ENCODE data around the gene TESK1.
"Not testable (repeated sequence)": the region's sequence is repeated elsewhere in the genome, so short reads cannot be mapped to it uniquely, and the experiment has no call there.

TESK1 gene

GRCh38 chr9:35636877-35637246 is 31.8 kb downstream of the TESK1 start:
- H3K9me3 Mint-ChIP-seq; H3K27me3 Mint-ChIP-seq; ATAC-seq (replicated peaks); DNase-seq; H3K36me3 Mint-ChIP-seq (ENCODE audit: insufficient read depth): not testable (repeated sequence)
- H3K27ac Mint-ChIP-seq, result peak overlapping the region; percentile 89 to 92
- peak overlapping the region in 1 of 2 donors; percentile 54 for H3K4me3 Mint-ChIP-seq
- H3K4me1 Mint-ChIP-seq (ENCODE audit: low read depth in 2 of 2), result peaks cover 48 to 53% of the 10 kb centered on the region in 2 donors

GRCh38 chr9:35637427-35637955 is 32.4 kb downstream of the TESK1 start:
- H3K36me3 Mint-ChIP-seq (ENCODE audit: insufficient read depth); H3K27me3 Mint-ChIP-seq; H3K9me3 Mint-ChIP-seq; DNase-seq; ATAC-seq (replicated peaks): not testable (repeated sequence)
- H3K27ac Mint-ChIP-seq, result peak overlapping the region; percentile 89 to 92
- peak overlapping the region; percentile 54 to 65 for H3K4me3 Mint-ChIP-seq
- H3K4me1 Mint-ChIP-seq (ENCODE audit: low read depth in 2 of 2), result peaks cover 49 to 53% of the 10 kb centered on the region in 2 donors

- H3K36me3 Mint-ChIP-seq (ENCODE audit: insufficient read depth); H3K9me3 Mint-ChIP-seq; H3K27me3 Mint-ChIP-seq: not testable (repeated sequence)
- H3K4me1 Mint-ChIP-seq (ENCODE audit: low read depth in 2 of 2), result peaks cover 49 to 59% of the 10 kb centered on the region in 2 donors
- H3K4me3 Mint-ChIP-seq, result peak overlapping the region; percentile 54 to 65
- ATAC-seq (replicated peaks) (peak; percentile 85), DNase-seq (peak in 1 of 3 experiments; percentile 37)
- peak overlapping the region; percentile 89 to 92 for H3K27ac Mint-ChIP-seq
Measured at GRCh38 chr9:35638751-35639150, 33.7 kb downstream of the TESK1 start.

GRCh38 chr9:35639225-35639624 is 34.2 kb downstream of the TESK1 start:
- ATAC-seq (replicated peaks), result peak; percentile 64
- H3K9me3 Mint-ChIP-seq; H3K27me3 Mint-ChIP-seq; DNase-seq; H3K36me3 Mint-ChIP-seq (ENCODE audit: insufficient read depth): not testable (repeated sequence)
- Mint-ChIP-seq H3K27ac (peak overlapping the region; percentile 89 to 92), H3K4me1 (ENCODE audit: low read depth in 2 of 2) (peaks cover 49 to 59% of the 10 kb centered on the region in 2 donors), H3K4me3 (peak overlapping the region; percentile 21 to 54)

- ATAC-seq (replicated peaks) (no peak), DNase-seq (no peak)
- Mint-ChIP-seq H3K36me3 (ENCODE audit: insufficient read depth) (peaks cover 6% of the 10 kb centered on the region), H3K27ac (peak overlapping the region; percentile 89 to 92), H3K9me3 (no peaks in the 10 kb centered on the region), H3K4me3 (peak overlapping the region; percentile 21 to 54), H3K27me3 (no peaks in the 10 kb centered on the region), H3K4me1 (ENCODE audit: low read depth in 2 of 2) (peaks cover 50 to 57% of the 10 kb centered on the region in 2 donors)
Measured at GRCh38 chr9:35639631-35640030, 34.6 kb downstream of the TESK1 start.

- H3K4me1 Mint-ChIP-seq (ENCODE audit: low read depth in 2 of 2), result peaks cover 47 to 49% of the 10 kb centered on the region in 2 donors
- not testable (repeated sequence) for H3K9me3 Mint-ChIP-seq; DNase-seq; H3K27me3 Mint-ChIP-seq; H3K4me3 Mint-ChIP-seq; H3K27ac Mint-ChIP-seq; H3K36me3 Mint-ChIP-seq (ENCODE audit: insufficient read depth); ATAC-seq (replicated peaks)
Measured at GRCh38 chr9:35640431-35640830, 35.4 kb downstream of the TESK1 start.

GRCh38 chr9:35641478-35641877 is 36.4 kb downstream of the TESK1 start:
- H3K36me3 Mint-ChIP-seq (ENCODE audit: insufficient read depth), result peaks cover 14% of the 10 kb centered on the region
- DNase-seq; H3K4me3 Mint-ChIP-seq; ATAC-seq (replicated peaks); H3K9me3 Mint-ChIP-seq; H3K27me3 Mint-ChIP-seq: not testable (repeated sequence)
- peak overlapping the region in 1 of 2 donors; percentile 55 for H3K27ac Mint-ChIP-seq
- peaks cover 46 to 48% of the 10 kb centered on the region in 2 donors for H3K4me1 Mint-ChIP-seq (ENCODE audit: low read depth in 2 of 2)

GRCh38 chr9:35643046-35643445 is 38.0 kb downstream of the TESK1 start:
- no peak for DNase-seq
- Mint-ChIP-seq H3K36me3 (ENCODE audit: insufficient read depth) (peaks cover 30% of the 10 kb centered on the region), H3K27ac (no peak overlapping the region), H3K4me1 (ENCODE audit: low read depth in 2 of 2) (peaks cover 40 to 44% of the 10 kb centered on the region in 2 donors), H3K4me3 (no peak overlapping the region), H3K27me3 (no peaks in the 10 kb centered on the region), H3K9me3 (no peaks in the 10 kb centered on the region)
- ATAC-seq (replicated peaks), result no peak

GRCh38 chr9:35645736-35646135 is 40.7 kb downstream of the TESK1 start:
- Mint-ChIP-seq H3K36me3 (ENCODE audit: insufficient read depth) (peaks cover 33% of the 10 kb centered on the region), H3K27ac (peak overlapping the region; percentile 94 to 96), H3K4me3 (peak overlapping the region; percentile 91 to 92), H3K4me1 (ENCODE audit: low read depth in 2 of 2) (peaks cover 40 to 43% of the 10 kb centered on the region in 2 donors)
- not testable (repeated sequence) for H3K27me3 Mint-ChIP-seq; H3K9me3 Mint-ChIP-seq; ATAC-seq (replicated peaks); DNase-seq

GRCh38 chr9:35646153-35646532 is 41.1 kb downstream of the TESK1 start:
- peaks cover 41 to 47% of the 10 kb centered on the region in 2 donors for H3K4me1 Mint-ChIP-seq (ENCODE audit: low read depth in 2 of 2)
- no peak for DNase-seq
- peak overlapping the region; percentile 91 to 92 for H3K4me3 Mint-ChIP-seq
- H3K9me3 Mint-ChIP-seq, result no peaks in the 10 kb centered on the region
- H3K27ac Mint-ChIP-seq, result peak overlapping the region; percentile 94 to 96
- H3K36me3 Mint-ChIP-seq (ENCODE audit: insufficient read depth), result peaks cover 33% of the 10 kb centered on the region
- no peak for ATAC-seq (replicated peaks)
- no peaks in the 10 kb centered on the region for H3K27me3 Mint-ChIP-seq

GRCh38 chr9:35646533-35647265 is 41.6 kb downstream of the TESK1 start:
- Mint-ChIP-seq H3K9me3 (no peaks in the 10 kb centered on the region), H3K27ac (peak overlapping the region; percentile 94 to 96), H3K4me1 (ENCODE audit: low read depth in 2 of 2) (peaks cover 45 to 50% of the 10 kb centered on the region in 2 donors), H3K4me3 (peak overlapping the region; percentile 91 to 92), H3K36me3 (ENCODE audit: insufficient read depth) (peaks cover 33% of the 10 kb centered on the region), H3K27me3 (no peaks in the 10 kb centered on the region)
- ATAC-seq (replicated peaks) (peak; percentile 82), DNase-seq (peak; percentile 85 to 92 (median 89))

GRCh38 chr9:35649431-35650340 is 44.6 kb downstream of the TESK1 start:
- ATAC-seq (replicated peaks), result peak; percentile 6
- Mint-ChIP-seq H3K27me3 (no peaks in the 10 kb centered on the region), H3K4me1 (ENCODE audit: low read depth in 2 of 2) (peaks cover 41 to 44% of the 10 kb centered on the region in 2 donors), H3K36me3 (ENCODE audit: insufficient read depth) (peaks cover 29% of the 10 kb centered on the region), H3K4me3 (peak overlapping the region; percentile 91 to 92), H3K9me3 (no peaks in the 10 kb centered on the region), H3K27ac (peak overlapping the region; percentile 91 to 96)
- no peak for DNase-seq

Measured in effector memory CD8-positive, alpha-beta T cell (primary cell).